SK-N-SH (cell line): ENCODE data around the gene MAD1L1. TPM values are rescaled to one million over a fixed set of nuclear protein-coding genes. Genes with fewer than 3 reads are reported as not detected.

Source experiments
- CTCF ChIA-PET: fragments of 300-600, 350-600 bp; formaldehyde crosslinking; extraction: SDS; loops from one replicate; lab custom pipeline; 2021; lab: Yijun Ruan, JAX
- POLR2A ChIA-PET: fragments of 350-600 bp; sonication (Branson Sonifier 250); formaldehyde crosslinking; extraction: SDS; loops from one replicate; lab custom pipeline; 2020; ENCODE audit warnings: antibody characterized with exemption, inconsistent platforms; lab: Yijun Ruan, JAX
- DNase-seq: peaks from one replicate; pipeline ENCODE4 v3.0.0; 2012
- H2AFZ ChIP-seq: fragments of 200-600 bp; sonication (generic); 2 replicates; pipeline ENCODE4 v1.8.1; 2016; ENCODE audit warnings: antibody characterized with exemption, mild to moderate bottlenecking, low read depth
- H3F3A ChIP-seq: fragments of 200-600 bp; sonication (generic); replicated peaks from 2 replicates; pipeline ENCODE3; 2016; ENCODE audit warnings: antibody characterized with exemption, mild to moderate bottlenecking; ENCODE audit not compliant: insufficient read depth
- H3K27ac ChIP-seq, 2 experiments: fragments of 200-500 bp in 1 of 2; fragments of 200-600 bp in 1 of 2; sonication (Bioruptor generic) in 1 of 2; sonication (generic), shearing (Covaris generic) in 1 of 2; 2 replicates each; pipeline versions ENCODE4 v1.5.1 to v1.6.1; 2014 to 2016; ENCODE audit warnings: low read depth in 2 of 2, inconsistent platforms in 1 of 2, low read length in 1 of 2, mild to moderate bottlenecking in 1 of 2, mixed read lengths in 1 of 2
- H3K27me3 ChIP-seq: fragments of 200-600 bp; sonication (generic), shearing (Covaris generic); 2 replicates; pipeline ENCODE4 v1.6.1; 2016; ENCODE audit warnings: mixed run types; ENCODE audit not compliant: insufficient read depth
- H3K36me3 ChIP-seq, 2 experiments: fragments of 200-500 bp in 1 of 2; fragments of 200-600 bp in 1 of 2; sonication (Bioruptor generic) in 1 of 2; sonication (generic) in 1 of 2; replicated peaks in 1 of 2; 2 replicates each; pipeline versions ENCODE3 to v1.5.1; 2014 to 2016; ENCODE audit warnings: low read length in 1 of 2, mild to moderate bottlenecking in 1 of 2; ENCODE audit not compliant: insufficient read depth in 2 of 2, control insufficient read depth in 1 of 2
- H3K4me1 ChIP-seq, 2 experiments: fragments of 200-500 bp in 1 of 2; fragments of 200-600 bp in 1 of 2; sonication (Bioruptor generic) in 1 of 2; sonication (generic), shearing (Covaris generic) in 1 of 2; 2 replicates each; pipeline versions ENCODE4 v1.5.1 to v1.6.1; 2014 to 2016; ENCODE audit warnings: low read depth in 1 of 2, low read length in 1 of 2, mixed run types in 1 of 2; ENCODE audit not compliant: insufficient read depth in 2 of 2, control insufficient read depth in 1 of 2
- H3K4me2 ChIP-seq: fragments of 200-600 bp; sonication (generic), shearing (Covaris generic); 2 replicates; pipeline ENCODE4 v1.6.1; 2017; ENCODE audit warnings: mixed run types
- H3K4me3 ChIP-seq, 2 experiments: fragments of 200-500 bp in 1 of 2; fragments of 200-600 bp in 1 of 2; sonication (Bioruptor generic) in 1 of 2; sonication (generic), shearing (Covaris generic) in 1 of 2; 2 replicates each; pipeline versions ENCODE4 v1.5.1 to v1.8.1; 2014 to 2016; ENCODE audit warnings: low read depth in 2 of 2, inconsistent platforms in 1 of 2, low read length in 1 of 2, mild to moderate bottlenecking in 1 of 2, mixed read lengths in 1 of 2, moderate library complexity in 1 of 2
- H3K79me2 ChIP-seq: fragments of 200-600 bp; sonication (generic); 2 replicates; pipeline ENCODE4 v1.8.1; 2017; ENCODE audit warnings: mild to moderate bottlenecking; ENCODE audit not compliant: insufficient read depth
- H3K9ac ChIP-seq: fragments of 200-600 bp; sonication (generic); 2 replicates; pipeline ENCODE4 v1.6.1; 2017; ENCODE audit warnings: mixed run types
- H3K9me2 ChIP-seq: fragments of 200-600 bp; sonication (generic); 2 replicates; pipeline ENCODE4 v1.6.1; 2017; ENCODE audit warnings: mixed run types
- H3K9me3 ChIP-seq: fragments of 200-600 bp; sonication (generic); 2 replicates; pipeline ENCODE4 v1.6.1; 2017; ENCODE audit warnings: mixed run types, mild to moderate bottlenecking, moderate library complexity
- H4K20me1 ChIP-seq: fragments of 200-600 bp; sonication (generic); 2 replicates; pipeline ENCODE4 v1.6.1; 2017; ENCODE audit warnings: mild to moderate bottlenecking, mixed run types; ENCODE audit not compliant: insufficient read depth
- FOXM1 ChIP-seq: IDR thresholded peaks from 2 replicates; pipeline ENCODE4 v1.4.0; 2012; ENCODE audit warnings: low read depth, mild to moderate bottlenecking
- NFIC ChIP-seq: IDR thresholded peaks from 2 replicates; pipeline ENCODE4 v1.4.0; 2012; ENCODE audit warnings: borderline replicate concordance
- PBX3 ChIP-seq: IDR thresholded peaks from 2 replicates; pipeline ENCODE4; 2012
- RAD21 ChIP-seq: IDR thresholded peaks from 2 replicates; pipeline ENCODE4 v1.6.1; 2012; ENCODE audit warnings: mild to moderate bottlenecking, low read length
- RCOR1 ChIP-seq: fragments of 150-350 bp; IDR thresholded peaks from 2 replicates; pipeline ENCODE4 v1.6.1; 2017; ENCODE audit warnings: antibody characterized with exemption, low read length
- REST ChIP-seq: IDR thresholded peaks from 2 replicates; pipeline ENCODE4 v1.6.1; 2012; ENCODE audit warnings: mild to moderate bottlenecking, low read depth, low read length, moderate library complexity
- USF1 ChIP-seq: IDR thresholded peaks from 2 replicates; pipeline ENCODE4 v1.4.0; 2012; ENCODE audit warnings: low read depth, borderline replicate concordance
- USF2 ChIP-seq: fragments of 150-350 bp; IDR thresholded peaks from 2 replicates; pipeline ENCODE4 v1.6.1; 2017; ENCODE audit warnings: antibody characterized with exemption, low read length, low read depth, borderline replicate concordance
- ZBTB33 ChIP-seq: IDR thresholded peaks from 2 replicates; pipeline ENCODE4 v1.4.0; 2012; ENCODE audit warnings: low read depth, borderline replicate concordance
- WGBS: methylation state at CpG from one replicate; pipeline ENCODE4 v1.1.6; 2017; ENCODE audit warnings: low lambda C conversion rate; 5-methylcytosine and 5-hydroxymethylcytosine counted together
- polyA plus RNA-seq, 3 experiments: library from polyadenylated mRNA; depleted of rRNA; stranded (reverse); fragments of >200 nt; gene quantifications; 2 replicates each; pipeline ENCODE4 v1.2.3, GENCODE V29; 2012

The MAD1L1 gene
- polyA plus RNA-seq, 1 of the 3 experiments (the other 2 are of a cell fraction), result 46.2 TPM

- H3K4me2 ChIP-seq, result no peak overlapping the region
- peak overlapping the region in 1 of 2 experiments; percentile 84; a peak in 2 of 4 replicates for H3K27ac ChIP-seq
- no peaks in the 10 kb centered on the region for H3K27me3 ChIP-seq
- TF ChIP-seq USF2, result no peak
- no peak for TF ChIP-seq FOXM1
- no peak for TF ChIP-seq PBX3
- TF ChIP-seq NFIC, result no peak
- no peak for TF ChIP-seq RCOR1
- TF ChIP-seq REST, result no peak
- TF ChIP-seq RAD21, result no peak
- TF ChIP-seq USF1, result no peak
- no peak for TF ChIP-seq ZBTB33
- H3K4me1 ChIP-seq, result peaks cover 0 to 74% of the 10 kb centered on the region in 2 experiments; a peak in 2 of 4 replicates
- no peaks in the 10 kb centered on the region for H4K20me1 ChIP-seq
- no peaks in the 10 kb centered on the region for H3K36me3 ChIP-seq
- ChIA-PET POLR2A (no interaction called here), CTCF (interaction anchor here (0.9 to 2.8 kb wide), 8 partner anchors 9 to 366 kb away, joined by 3 to 12 read pairs (median 4); no protein-coding TSS in a partner anchor)
- DNase-seq, result no peak
- no peaks in the 10 kb centered on the region for H3K9me2 ChIP-seq
- H3K9ac ChIP-seq, result no peak overlapping the region
- no peaks in the 10 kb centered on the region for H3K79me2 ChIP-seq
- no peak overlapping the region for H3K4me3 ChIP-seq
- H3F3A ChIP-seq, result no peaks in the 10 kb centered on the region
- 94% methylated on average over 26 of the region's 26 CpGs for WGBS
- H2AFZ ChIP-seq, result no peak overlapping the region
- H3K9me3 ChIP-seq, result no peaks in the 10 kb centered on the region
Measured at GRCh38 chr7:1843271-1843861, 389.4 kb downstream of the MAD1L1 start.
